Osteoblast (primary cell): ENCODE results near the gene EFNB1. TPM values are rescaled to one million over a fixed set of nuclear protein-coding genes. Genes with fewer than 3 reads are reported as not detected.

ENCODE experiments used
- DNase-seq: peaks from one replicate; pipeline ENCODE4 v3.0.0; 2011; ENCODE audit warnings: low spot score, mixed read lengths; ENCODE audit not compliant: insufficient read length; ENCODE audit errors: missing footprints
- H2AFZ ChIP-seq: 2 replicates; pipeline ENCODE4 v1.6.0; 2011; ENCODE audit warnings: mild to moderate bottlenecking, low read length
- H3K27ac ChIP-seq: 2 replicates; pipeline ENCODE4 v1.5.1; 2011; ENCODE audit warnings: mild to moderate bottlenecking, low read depth, low read length, moderate library complexity
- H3K27me3 ChIP-seq: 2 replicates; pipeline ENCODE4 v1.6.0; 2012; ENCODE audit warnings: mild to moderate bottlenecking, control low read depth, inconsistent platforms, low read length, moderate library complexity; ENCODE audit not compliant: insufficient read depth
- H3K36me3 ChIP-seq: 2 replicates; pipeline ENCODE4 v1.5.1; 2011; ENCODE audit warnings: mild to moderate bottlenecking, low read length, control low read depth, moderate library complexity; ENCODE audit not compliant: insufficient read depth
- H3K4me1 ChIP-seq: 2 replicates; pipeline ENCODE4 v1.5.1; 2011; ENCODE audit warnings: mild to moderate bottlenecking, low read length, control low read depth, moderate library complexity; ENCODE audit not compliant: insufficient read depth
- H3K4me2 ChIP-seq: 2 replicates; pipeline ENCODE4 v1.6.0; 2011; ENCODE audit warnings: mild to moderate bottlenecking, low read length; ENCODE audit not compliant: insufficient read depth
- H3K4me3 ChIP-seq: fragments of 200-600 bp; sonication (generic); 3 replicates; pipeline ENCODE4 v1.5.1; 2012; ENCODE audit warnings: mild to moderate bottlenecking, low read length, inconsistent platforms; ENCODE audit not compliant: insufficient read depth
- H3K79me2 ChIP-seq: 2 replicates; pipeline ENCODE4 v1.6.0; 2012; ENCODE audit warnings: mild to moderate bottlenecking, low read length, control low read depth, inconsistent platforms; ENCODE audit not compliant: insufficient read depth
- H3K9me3 ChIP-seq: 2 replicates; pipeline ENCODE4 v1.5.1; 2011; ENCODE audit warnings: low read depth, low read length, control low read depth
- H4K20me1 ChIP-seq: 2 replicates; pipeline ENCODE4 v1.6.0; 2012; ENCODE audit warnings: mild to moderate bottlenecking, low read length, control low read depth; ENCODE audit not compliant: insufficient read depth
- CTCF ChIP-seq: IDR thresholded peaks from 2 replicates; pipeline ENCODE4 v1.5.1; 2011; ENCODE audit warnings: mild to moderate bottlenecking, low read depth, low read length, moderate library complexity; ENCODE audit errors: extremely low read depth
- total RNA-seq: library from RNA; depleted of rRNA; stranded (reverse); fragments of >200 nt; gene quantifications from 2 replicates; pipeline ENCODE4 v1.2.3, GENCODE V29; 2012

EFNB1 gene
- total RNA-seq, 1 donor: 34.7 TPM

GRCh38 chrX:68846536-68846935, 17.7 kb downstream of the EFNB1 start:
- no peak overlapping the region for H3K27ac ChIP-seq
- H2AFZ ChIP-seq: no peak overlapping the region
- DNase-seq: peak; percentile 68

GRCh38 chrX:68847172-68847571, 18.4 kb downstream of the EFNB1 start:
- Histone ChIP-seq H4K20me1 (peaks cover 20% of the 10 kb centered on the region), H3K4me3 (no peak overlapping the region), H3K9me3 (no peaks in the 10 kb centered on the region), H3K4me1 (no peaks in the 10 kb centered on the region), H3K27ac (no peak overlapping the region), H3K4me2 (no peak overlapping the region), H2AFZ (no peak overlapping the region), H3K79me2 (no peaks in the 10 kb centered on the region), H3K36me3 (no peaks in the 10 kb centered on the region), H3K27me3 (peaks cover 13% of the 10 kb centered on the region)
- TF ChIP-seq CTCF: no peak
- DNase-seq: peak; percentile 19

More at GRCh38 chrX:68846536-68846935, 17.7 kb downstream of the EFNB1 start:
- H4K20me1 ChIP-seq: peaks cover 22% of the 10 kb centered on the region
- TF ChIP-seq CTCF: no peak
- no peak overlapping the region for H3K4me3 ChIP-seq
- peaks cover 9% of the 10 kb centered on the region for H3K27me3 ChIP-seq
- no peaks in the 10 kb centered on the region for H3K9me3 ChIP-seq
- H3K4me1 ChIP-seq: no peaks in the 10 kb centered on the region
- no peak overlapping the region for H3K4me2 ChIP-seq
- H3K36me3 ChIP-seq: no peaks in the 10 kb centered on the region
- no peaks in the 10 kb centered on the region for H3K79me2 ChIP-seq

GRCh38 chrX:68848189-68848940, 19.5 kb downstream of the EFNB1 start:
- H2AFZ ChIP-seq: no peak overlapping the region
- peak; percentile 67 for DNase-seq
- no peak overlapping the region for H3K27ac ChIP-seq

More at GRCh38 chrX:68848189-68848940, 19.5 kb downstream of the EFNB1 start:
- no peaks in the 10 kb centered on the region for H3K36me3 ChIP-seq
- no peaks in the 10 kb centered on the region for H3K4me1 ChIP-seq
- no peaks in the 10 kb centered on the region for H3K79me2 ChIP-seq
- TF ChIP-seq CTCF: no peak
- H3K4me2 ChIP-seq: no peak overlapping the region
- H3K4me3 ChIP-seq: no peak overlapping the region
- H3K9me3 ChIP-seq: no peaks in the 10 kb centered on the region
- H4K20me1 ChIP-seq: peaks cover 18% of the 10 kb centered on the region
- H3K27me3 ChIP-seq: peaks cover 22% of the 10 kb centered on the region
